BLaER1 (cell line): ENCODE data around the gene IMMP2L.

Experiments used
- H3K27ac ChIP-seq: shearing (Covaris generic); formaldehyde crosslinking; 2 replicates; pipeline ENCODE4 v1.8.1; 2022
- H3K27me3 ChIP-seq: shearing (Covaris generic); formaldehyde crosslinking; 2 replicates; pipeline ENCODE4 v1.8.1; 2022
- H3K36me3 ChIP-seq: shearing (Covaris generic); formaldehyde crosslinking; 2 replicates; pipeline ENCODE4 v1.8.1; 2022
- H3K4me1 ChIP-seq: shearing (Covaris generic); formaldehyde crosslinking; 2 replicates; pipeline ENCODE4 v1.8.1; 2022
- H3K4me2 ChIP-seq: shearing (Covaris generic); formaldehyde crosslinking; 2 replicates; pipeline ENCODE4 v1.8.1; 2022
- H3K4me3 ChIP-seq: shearing (Covaris generic); formaldehyde crosslinking; 2 replicates; pipeline ENCODE4 v1.8.1; 2022
- H3K9ac ChIP-seq: shearing (Covaris generic); formaldehyde crosslinking; 2 replicates; pipeline ENCODE4 v1.8.1; 2022
- H3K9me3 ChIP-seq: shearing (Covaris generic); formaldehyde crosslinking; 2 replicates; pipeline ENCODE4 v1.8.1; 2022
- H4K20me1 ChIP-seq: shearing (Covaris generic); formaldehyde crosslinking; 2 replicates; pipeline ENCODE4 v1.8.1; 2022
- Cebpa-rat ChIP-seq: shearing (Covaris generic); IDR thresholded peaks from 2 replicates; pipeline ENCODE4 v1.8.1; 2022

Gene IMMP2L

DNA sequence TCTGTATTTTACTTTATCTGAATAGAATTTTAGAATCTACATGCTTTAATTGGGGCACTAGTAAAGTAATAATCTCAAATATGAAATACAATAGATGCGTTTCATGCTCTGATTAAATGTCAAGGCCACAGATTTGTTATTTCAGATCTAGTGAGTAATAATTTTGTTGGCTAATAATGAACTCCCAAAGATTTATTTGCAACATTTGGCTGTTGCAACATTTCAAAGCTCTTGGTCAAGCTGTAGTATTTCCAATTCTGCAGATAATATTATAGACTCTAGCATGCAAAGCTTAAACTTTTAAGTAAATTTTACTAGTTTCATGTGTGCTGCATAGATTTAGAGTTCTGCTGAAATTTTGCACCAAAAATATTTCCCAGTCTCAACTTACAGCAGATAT is 454.7 kb downstream of the IMMP2L start:
- Histone ChIP-seq H3K4me1 (peaks cover 3% of the 10 kb centered on the region; the same call in 1 of the 2 replicates), H3K36me3 (no peaks in the 10 kb centered on the region), H3K27ac (no peak overlapping the region), H3K4me2 (no peak overlapping the region), H3K4me3 (no peak overlapping the region), H3K27me3 (no peaks in the 10 kb centered on the region), H3K9ac (no peak overlapping the region), H4K20me1 (no peaks in the 10 kb centered on the region), H3K9me3 (no peaks in the 10 kb centered on the region)
- no peak for TF ChIP-seq Cebpa-rat

DNA sequence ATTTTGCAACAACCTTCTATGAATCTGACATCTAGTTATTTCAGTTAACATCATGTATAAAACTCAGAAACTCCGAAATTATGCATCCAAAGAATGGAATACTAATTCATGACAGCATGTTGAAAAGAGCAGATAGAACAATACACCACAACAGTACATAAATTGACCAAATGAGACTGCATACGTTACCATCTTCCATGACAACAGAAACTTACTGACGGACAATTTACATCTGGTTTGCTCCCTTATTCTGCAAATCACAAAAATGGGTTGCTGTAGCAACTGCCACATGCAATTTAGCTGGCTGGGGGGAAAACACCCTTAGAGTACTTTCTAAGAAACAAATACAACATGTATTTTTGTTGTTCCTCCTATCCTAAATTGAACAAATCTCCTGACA is 457.0 kb downstream of the IMMP2L start:
- no peak overlapping the region for H3K4me3 ChIP-seq
- no peak for TF ChIP-seq Cebpa-rat
- H3K4me2 ChIP-seq = no peak overlapping the region
- H3K27me3 ChIP-seq = no peaks in the 10 kb centered on the region
- no peaks in the 10 kb centered on the region for H3K4me1 ChIP-seq
- H3K36me3 ChIP-seq = no peaks in the 10 kb centered on the region
- no peak overlapping the region for H3K9ac ChIP-seq
- H3K27ac ChIP-seq = no peak overlapping the region
- no peaks in the 10 kb centered on the region for H4K20me1 ChIP-seq
- no peaks in the 10 kb centered on the region for H3K9me3 ChIP-seq

DNA sequence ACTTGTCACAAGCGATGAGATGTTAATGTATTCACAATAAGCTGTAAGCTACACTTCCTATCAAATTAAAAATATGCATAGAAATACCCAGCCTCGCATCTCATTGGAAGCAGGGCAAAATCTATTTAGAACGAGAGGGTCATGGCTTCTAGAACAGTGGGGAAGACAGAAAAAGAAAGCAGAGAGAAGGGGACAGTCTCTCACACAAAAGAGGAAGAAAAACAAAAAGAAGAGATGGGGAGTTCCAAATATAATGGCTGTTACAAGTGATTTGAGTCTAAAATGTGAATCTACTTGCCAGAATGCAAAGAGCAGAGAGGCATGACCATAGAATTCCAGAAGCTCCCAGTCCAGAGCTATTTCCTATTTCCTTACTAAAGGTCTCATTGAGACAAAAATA is 457.6 kb downstream of the IMMP2L start:
- Histone ChIP-seq H3K4me2 (no peak overlapping the region), H3K4me1 (no peaks in the 10 kb centered on the region), H3K9ac (no peak overlapping the region), H3K4me3 (no peak overlapping the region), H3K27ac (no peak overlapping the region), H3K36me3 (no peaks in the 10 kb centered on the region), H3K9me3 (no peaks in the 10 kb centered on the region), H4K20me1 (no peaks in the 10 kb centered on the region), H3K27me3 (no peaks in the 10 kb centered on the region)
- TF ChIP-seq Cebpa-rat = no peak

DNA sequence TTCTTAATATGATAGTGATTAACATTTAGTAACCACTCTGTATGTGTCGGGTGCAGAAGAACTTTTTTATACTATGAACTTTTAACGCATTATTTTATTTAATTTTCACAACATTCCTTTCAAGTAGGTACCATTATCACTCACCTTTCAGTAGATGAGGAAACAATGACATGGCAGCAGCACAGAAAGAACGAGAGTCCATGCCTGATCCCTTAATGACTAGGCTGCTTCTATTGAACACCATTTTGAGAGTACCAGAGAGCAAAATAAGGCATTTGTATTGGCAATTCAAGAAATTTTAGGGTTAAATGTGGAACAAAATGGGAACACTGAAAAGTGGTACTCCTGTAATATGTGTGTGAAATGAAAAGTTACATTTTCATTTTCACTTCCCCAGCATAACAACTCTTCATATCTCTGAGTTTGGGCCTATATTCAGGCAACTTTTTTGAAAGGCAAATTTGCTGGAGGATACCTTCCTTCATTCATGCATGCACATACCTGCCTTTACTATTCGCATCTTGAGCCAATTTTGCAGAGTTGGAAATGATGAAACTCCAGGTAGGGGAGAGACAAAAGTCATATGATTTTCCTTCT is 458.5 kb downstream of the IMMP2L start:
- no peaks in the 10 kb centered on the region for H4K20me1 ChIP-seq
- H3K4me3 ChIP-seq = no peak overlapping the region
- H3K9me3 ChIP-seq = no peaks in the 10 kb centered on the region
- no peaks in the 10 kb centered on the region for H3K4me1 ChIP-seq
- no peak for TF ChIP-seq Cebpa-rat
- no peaks in the 10 kb centered on the region for H3K27me3 ChIP-seq
- no peaks in the 10 kb centered on the region for H3K36me3 ChIP-seq
- no peak overlapping the region for H3K4me2 ChIP-seq
- no peak overlapping the region for H3K27ac ChIP-seq
- no peak overlapping the region for H3K9ac ChIP-seq

DNA sequence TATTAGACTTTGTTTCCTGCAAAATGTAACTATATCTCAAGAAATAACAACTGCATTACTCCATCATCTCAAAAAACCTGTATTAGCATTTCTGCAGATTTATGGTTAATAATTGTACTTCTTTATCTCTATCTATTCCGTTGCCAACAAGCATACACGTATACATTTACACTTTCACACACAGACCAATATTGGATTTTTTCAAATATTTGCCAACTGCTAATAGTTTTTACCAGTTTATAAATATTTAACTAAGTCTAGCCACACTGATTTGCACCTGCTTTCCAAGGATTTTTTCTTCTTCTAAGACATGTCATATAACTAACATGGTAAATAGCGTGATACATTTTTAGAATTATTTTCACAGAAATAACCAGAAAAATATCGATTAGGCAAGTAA is 459.2 kb downstream of the IMMP2L start:
- no peak overlapping the region for H3K4me2 ChIP-seq
- H3K4me1 ChIP-seq = no peaks in the 10 kb centered on the region
- H3K9ac ChIP-seq = no peak overlapping the region
- no peak overlapping the region for H3K4me3 ChIP-seq
- no peaks in the 10 kb centered on the region for H3K27me3 ChIP-seq
- H3K36me3 ChIP-seq = no peaks in the 10 kb centered on the region
- TF ChIP-seq Cebpa-rat = no peak
- H4K20me1 ChIP-seq = no peaks in the 10 kb centered on the region
- no peak overlapping the region for H3K27ac ChIP-seq
- H3K9me3 ChIP-seq = no peaks in the 10 kb centered on the region

DNA sequence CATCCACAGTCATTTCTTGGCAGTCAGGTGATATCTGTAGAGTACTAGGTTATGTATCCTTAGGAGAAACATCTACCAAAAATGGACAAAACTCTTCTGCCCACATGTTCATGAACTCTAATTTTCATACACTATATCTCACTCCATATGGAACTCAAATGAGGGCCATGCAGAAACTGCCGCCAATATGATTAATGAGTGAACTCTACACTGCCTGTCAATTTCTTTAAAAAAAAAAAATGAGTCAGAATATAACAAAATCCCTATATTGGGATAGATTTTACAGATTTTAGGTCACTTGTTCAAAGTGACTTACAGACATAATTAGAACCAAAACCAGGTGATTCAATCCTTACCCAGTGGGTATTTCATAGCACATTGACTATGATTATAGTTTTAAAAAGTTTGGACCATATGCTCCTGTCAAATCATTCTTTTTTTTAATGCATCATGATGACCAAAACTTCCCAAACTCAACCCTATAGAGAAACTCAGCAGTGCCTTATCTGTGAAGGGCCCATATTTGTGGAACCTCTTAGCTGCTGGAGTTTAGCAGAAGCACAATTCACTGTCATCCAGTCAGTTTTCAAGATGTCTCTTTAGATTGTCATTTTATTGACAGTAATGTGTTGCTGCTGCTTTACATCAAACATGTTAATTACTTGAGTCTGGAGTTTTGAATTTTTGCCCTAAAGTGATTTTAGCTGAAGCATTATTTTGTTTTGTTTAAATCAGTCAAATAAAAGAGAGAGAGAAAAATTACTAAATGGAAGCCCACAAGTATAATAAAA is 460.2 kb downstream of the IMMP2L start:
- no peaks in the 10 kb centered on the region for H3K4me1 ChIP-seq
- no peaks in the 10 kb centered on the region for H3K9me3 ChIP-seq
- no peak for TF ChIP-seq Cebpa-rat
- H3K9ac ChIP-seq = no peak overlapping the region
- H4K20me1 ChIP-seq = no peaks in the 10 kb centered on the region
- H3K27ac ChIP-seq = no peak overlapping the region
- no peaks in the 10 kb centered on the region for H3K36me3 ChIP-seq
- H3K4me2 ChIP-seq = no peak overlapping the region
- no peaks in the 10 kb centered on the region for H3K27me3 ChIP-seq
- H3K4me3 ChIP-seq = no peak overlapping the region

DNA sequence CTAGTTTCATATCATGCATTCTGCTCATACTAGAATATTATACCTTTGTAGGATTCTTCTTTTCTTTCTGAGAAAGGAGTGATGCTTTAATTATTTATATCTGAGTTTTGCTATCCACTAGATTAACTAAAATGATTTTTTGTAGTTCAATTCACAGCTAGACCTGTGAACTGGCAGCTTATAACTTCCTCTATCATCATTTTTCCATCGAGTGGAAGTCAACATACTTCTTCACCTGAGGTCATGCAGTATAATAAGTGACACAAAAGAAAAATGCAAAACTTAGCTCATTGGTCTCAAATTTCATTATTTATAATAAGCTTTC is 463.4 kb downstream of the IMMP2L start:
- Histone ChIP-seq H3K36me3 (no peaks in the 10 kb centered on the region), H3K4me3 (no peak overlapping the region), H3K27ac (no peak overlapping the region), H3K4me2 (no peak overlapping the region), H3K27me3 (no peaks in the 10 kb centered on the region), H3K9me3 (no peaks in the 10 kb centered on the region), H3K9ac (no peak overlapping the region), H4K20me1 (no peaks in the 10 kb centered on the region), H3K4me1 (no peaks in the 10 kb centered on the region)
- TF ChIP-seq Cebpa-rat = no peak

DNA sequence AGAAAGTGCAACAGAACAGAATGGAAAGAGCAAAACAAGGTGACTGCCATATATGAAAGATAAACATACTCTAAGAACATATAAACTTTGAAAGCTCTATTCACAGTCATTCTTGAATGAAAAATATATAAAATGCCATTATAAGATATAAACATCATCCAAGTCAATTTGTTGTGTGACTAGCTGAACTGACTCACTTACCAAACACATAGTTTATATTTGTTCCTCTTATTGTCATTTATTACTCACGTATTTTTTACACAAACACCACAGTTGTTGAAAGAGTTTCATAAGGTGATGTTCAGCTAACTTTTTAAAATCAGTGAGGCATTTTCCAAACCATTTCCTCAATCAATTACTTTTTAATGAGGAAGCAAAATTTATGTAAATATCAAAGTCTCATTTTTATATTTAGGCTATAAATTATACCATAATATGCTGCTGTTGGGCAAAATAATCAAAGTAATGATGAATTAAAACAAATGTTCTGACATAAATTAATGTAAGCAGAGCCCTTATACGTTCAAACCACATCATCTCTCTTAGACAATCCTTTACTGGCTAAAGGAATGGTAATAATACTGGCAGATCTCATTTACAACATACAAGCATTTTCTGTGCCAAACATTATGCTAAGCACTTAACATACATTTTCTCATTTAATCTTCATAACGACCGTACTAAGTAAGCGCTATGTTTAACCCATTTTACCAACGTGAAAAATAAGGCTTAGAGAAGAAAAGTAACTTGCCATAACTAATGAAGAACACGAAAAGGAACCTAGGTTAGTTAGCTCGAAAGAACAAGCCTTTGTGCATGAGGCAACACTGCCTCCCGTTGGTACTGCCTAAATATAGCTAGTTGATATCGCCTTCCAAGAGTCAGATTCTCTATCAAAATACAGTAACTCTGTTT is 464.0 kb downstream of the IMMP2L start:
- no peak for TF ChIP-seq Cebpa-rat
- Histone ChIP-seq H3K4me1 (no peaks in the 10 kb centered on the region), H4K20me1 (no peaks in the 10 kb centered on the region), H3K9me3 (no peaks in the 10 kb centered on the region), H3K27me3 (no peaks in the 10 kb centered on the region), H3K4me3 (no peak overlapping the region), H3K36me3 (no peaks in the 10 kb centered on the region), H3K4me2 (no peak overlapping the region), H3K27ac (no peak overlapping the region), H3K9ac (no peak overlapping the region)

DNA sequence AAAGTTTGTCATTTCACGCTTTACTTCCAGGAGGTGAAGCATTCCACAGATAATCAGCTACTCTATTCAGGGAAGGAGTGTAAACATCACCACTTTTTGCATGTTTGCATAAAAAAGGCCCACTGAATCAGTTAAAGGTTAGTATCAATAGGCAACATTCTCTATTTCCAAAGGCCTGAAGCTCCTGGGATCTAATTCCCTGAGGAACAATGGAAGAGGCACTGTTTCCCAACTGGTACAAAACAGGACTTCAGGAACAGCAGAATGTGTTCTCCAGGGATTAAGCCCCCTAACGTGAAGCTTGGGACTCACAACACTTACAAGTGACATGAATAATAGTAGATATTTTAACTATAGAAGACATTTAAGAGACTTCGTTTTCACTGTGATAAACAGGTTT is 465.3 kb downstream of the IMMP2L start:
- Histone ChIP-seq H3K27ac (no peak overlapping the region), H3K9ac (no peak overlapping the region), H3K27me3 (no peaks in the 10 kb centered on the region), H3K4me3 (no peak overlapping the region), H4K20me1 (no peaks in the 10 kb centered on the region), H3K4me2 (no peak overlapping the region), H3K36me3 (no peaks in the 10 kb centered on the region), H3K4me1 (no peaks in the 10 kb centered on the region), H3K9me3 (no peaks in the 10 kb centered on the region)
- TF ChIP-seq Cebpa-rat = no peak

DNA sequence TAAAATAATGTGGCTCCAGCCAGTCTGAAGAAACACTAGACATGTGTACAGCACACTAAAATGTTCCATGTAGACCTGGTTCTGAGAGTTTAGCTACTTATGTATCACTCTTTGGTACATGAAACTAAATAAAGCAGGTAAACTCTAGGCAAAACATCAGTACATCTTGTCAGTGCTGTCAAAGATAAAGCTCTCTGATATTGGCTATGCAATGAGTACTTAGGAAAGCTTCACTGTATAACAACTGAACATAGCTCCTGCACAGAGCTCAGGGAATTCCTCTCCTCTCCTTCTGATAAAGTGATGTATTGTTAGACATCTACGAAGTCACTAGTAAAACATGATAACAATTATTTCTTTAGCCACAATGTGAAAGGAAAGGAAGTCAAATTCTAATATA is 467.9 kb downstream of the IMMP2L start:
- TF ChIP-seq Cebpa-rat = no peak
- H3K4me2 ChIP-seq = no peak overlapping the region
- no peaks in the 10 kb centered on the region for H3K27me3 ChIP-seq
- H3K27ac ChIP-seq = no peak overlapping the region
- H3K9ac ChIP-seq = no peak overlapping the region
- H3K36me3 ChIP-seq = no peaks in the 10 kb centered on the region
- no peaks in the 10 kb centered on the region for H3K4me1 ChIP-seq
- no peak overlapping the region for H3K4me3 ChIP-seq
- no peaks in the 10 kb centered on the region for H4K20me1 ChIP-seq
- no peaks in the 10 kb centered on the region for H3K9me3 ChIP-seq
